Right lobe of liver (tissue), 6 donors: ENCODE data around the gene IFRD2. TPM values are rescaled to one million over a fixed set of nuclear protein-coding genes. Genes with fewer than 3 reads are reported as not detected.
A peak's percentile ranks its signal among the peaks of the same experiment; 100 is the strongest.

Experiments
- ATAC-seq, 4 donors: fragments of 200-7000 bp; cut with Tn5 transposase; one replicate each; pipeline ENCODE4 v1.9.1; 2020; ENCODE audit warnings: mild to moderate bottlenecking in 4 of 4, moderate library complexity in 4 of 4
- DNase-seq, 3 donors: peaks; one replicate each; pipeline ENCODE4 v3.0.0-alpha.2; 2020
- H3K27ac ChIP-seq, 3 donors: fragments of 200-600 bp; one replicate each; pipeline ENCODE4 v1.8.0; 2022
- H3K27me3 ChIP-seq, 2 donors: fragments of 200-600 bp; one replicate each; pipeline ENCODE4 v1.8.0; 2022
- H3K36me3 ChIP-seq, 4 donors: fragments of 200-600 bp; sonication (generic) in 1 of 4; one replicate each; pipeline versions ENCODE4 v1.5.1 to v1.8.0; 2017 to 2022; ENCODE audit warnings: control low read depth in 1 of 4
- H3K4me1 ChIP-seq, 4 donors: fragments of 200-600 bp; sonication (generic) in 1 of 4; one replicate each; pipeline versions ENCODE4 v1.5.1 to v1.8.0; 2017 to 2022; ENCODE audit warnings: control low read depth in 1 of 4
- H3K4me3 ChIP-seq, 3 donors: fragments of 200-600 bp; one replicate each; pipeline ENCODE4 v1.8.0; 2022
- H3K9me3 ChIP-seq, 4 donors: fragments of 200-600 bp; sonication (generic) in 1 of 4; one replicate each; pipeline versions ENCODE4 v1.5.1 to v1.8.0; 2017 to 2022; ENCODE audit warnings: control low read depth in 1 of 4
- CTCF ChIP-seq, 4 donors: fragments of 200-600 bp in 3 of 4; fragments of 450-650 bp in 1 of 4; IDR thresholded peaks; one replicate each; pipeline versions ENCODE4 v1.5.1 to v1.8.0; 2016 to 2022; ENCODE audit warnings: antibody characterized with exemption in 4 of 4, mild to moderate bottlenecking in 2 of 4
- POLR2A ChIP-seq: fragments of 450-650 bp; IDR thresholded peaks from one replicate; pipeline ENCODE4 v1.6.1; 2017; ENCODE audit warnings: antibody characterized with exemption, mild to moderate bottlenecking
- WGBS: methylation state at CpG from one replicate; pipeline ENCODE4 v1.1.6; 2018; ENCODE audit warnings: low coverage, low lambda C conversion rate; ENCODE audit not compliant: insufficient coverage; ENCODE audit errors: missing lambda C conversion rate; 5-methylcytosine and 5-hydroxymethylcytosine counted together
- intact Hi-C, 2 donors: fragments of 100-400 bp; cut with DNase I; formaldehyde crosslinking; loops; one replicate each; pipeline versions ENCODE4 v1.11.2 to v1.14.1; 2022
- total RNA-seq, 6 experiments: library from RNA; depleted of rRNA in 2 of 6; stranded (reverse); fragments of >200 nt in 2 of 6; fragmentation: NEBNext Ultra II Directional in 3 of 6; extraction: Animal tissue kit (Norgen Biotek cat#: 25700) in 3 of 6; gene quantifications; one replicate each; pipeline versions ENCODE4 v1.1.0 to v1.2.4, GENCODE V29; 2016 to 2023
- donor health status: DM: no; HTN: yes; CAD: no.
- donor health status: DM: no; HTN: no; CAD: no.
- donor health status: DM: no; HTN: no; CAD: no.
- donor health status: DM: no; HTN: yes; CAD: no.
- donor health status: DM: no; HTN: yes; CAD: no.

IFRD2 gene
- total RNA-seq, 6 experiments from 2014 or later = 40.8 to 71.0 (median 56.3) TPM

DNA sequence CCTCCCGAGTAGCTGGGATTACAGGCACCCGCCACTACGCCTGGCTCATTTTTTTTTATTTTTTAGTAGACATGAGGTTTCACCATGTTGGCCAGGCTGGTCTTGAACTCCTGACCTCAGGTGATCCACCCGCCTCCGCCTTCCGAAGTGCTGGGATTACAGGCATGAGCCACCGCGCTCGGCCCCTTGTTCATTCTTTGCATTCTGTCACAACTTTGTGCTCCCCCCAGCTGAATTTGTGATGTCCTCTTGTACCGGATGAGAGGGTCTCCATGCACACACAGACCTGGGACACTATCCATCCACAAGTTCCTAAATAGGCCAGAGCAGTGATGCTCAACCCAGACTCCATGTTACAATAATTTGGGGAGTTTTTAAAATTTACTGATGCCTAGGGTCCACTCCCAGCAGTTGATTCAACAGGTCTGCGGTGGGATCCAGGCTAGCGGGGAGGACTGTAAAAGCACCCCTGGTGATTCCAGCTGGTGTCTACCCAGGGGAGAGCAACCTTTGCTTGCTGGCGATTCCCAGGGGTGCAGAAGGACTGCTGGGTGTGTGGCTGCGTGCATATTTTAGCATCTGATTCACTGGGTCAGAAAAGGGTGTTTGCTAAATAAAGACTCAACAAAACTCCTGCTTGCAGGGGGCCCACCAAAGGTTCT lies 47.4 kb upstream of the IFRD2 start:
- Histone ChIP-seq H3K36me3 (no peaks in the 10 kb centered on the region), H3K9me3 (no peaks in the 10 kb centered on the region), H3K27me3 (no peaks in the 10 kb centered on the region), H3K4me3 (peak overlapping the region in 2 of 3 donors; percentile 46 to 55), H3K27ac (peak overlapping the region; percentile 33 to 95 (median 86)), H3K4me1 (peaks cover 0 to 22% (median 7%) of the 10 kb centered on the region in 4 donors)
- intact Hi-C loops = loop anchor here (10.0 kb wide), 2 partner anchors 205 to 215 kb away; no protein-coding TSS in a partner anchor
- ATAC-seq (no peak), DNase-seq (no peak)
- 79% methylated on average over 9 of the region's 14 CpGs for WGBS
- TF ChIP-seq POLR2A (no peak), CTCF (IDR thresholded peaks at IDR 0.05) (no peak)

DNA sequence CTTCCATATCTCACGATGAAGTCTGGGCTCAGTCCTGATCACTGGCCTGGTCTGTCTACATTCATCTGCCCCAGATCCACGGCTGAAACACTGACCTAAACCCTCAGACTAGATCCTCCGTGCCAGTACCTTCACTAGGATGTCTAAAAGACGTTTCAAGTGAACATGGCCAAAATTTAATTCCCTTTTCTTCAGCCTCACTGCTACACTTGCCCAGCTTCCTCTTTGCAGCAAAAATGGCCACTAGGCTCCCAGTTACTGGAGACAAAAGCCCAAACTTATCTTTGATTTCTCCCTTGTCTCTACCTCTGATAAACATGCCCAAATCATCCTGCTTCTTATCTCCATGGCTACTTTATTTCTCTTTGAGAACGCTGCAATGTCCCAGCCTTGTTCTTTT lies 46.7 kb upstream of the IFRD2 start:
- intact Hi-C loops = no loop called here
- Histone ChIP-seq H3K4me1 (peaks cover 0 to 22% (median 8%) of the 10 kb centered on the region in 4 donors), H3K27me3 (no peaks in the 10 kb centered on the region), H3K9me3 (no peaks in the 10 kb centered on the region), H3K4me3 (peak overlapping the region in 1 of 3 donors; percentile 55), H3K27ac (peak overlapping the region in 2 of 3 donors; percentile 86 to 95), H3K36me3 (no peaks in the 10 kb centered on the region)
- ATAC-seq (no peak), DNase-seq (no peak)
- TF ChIP-seq CTCF (IDR thresholded peaks at IDR 0.05) = no peak
- 66% methylated on average over 3 of the region's 5 CpGs for WGBS

- TF ChIP-seq CTCF (IDR thresholded peaks at IDR 0.05) (no peak), POLR2A (peak; percentile 92)
- intact Hi-C loops = no loop called here
- peak overlapping the region; percentile 83 to 97 (median 95) for H3K4me3 ChIP-seq
- peak; percentile 100 for DNase-seq
- H3K27ac ChIP-seq = peak overlapping the region; percentile 86 to 95 (median 93)
- no peaks in the 10 kb centered on the region for H3K27me3 ChIP-seq
- peak; percentile 84 to 93 (median 90) for ATAC-seq
- H3K9me3 ChIP-seq = no peaks in the 10 kb centered on the region
- WGBS = 0% methylated on average over 13 of the region's 79 CpGs
- no peaks in the 10 kb centered on the region for H3K36me3 ChIP-seq
- H3K4me1 ChIP-seq = peaks cover 0 to 22% (median 8%) of the 10 kb centered on the region in 4 donors
These were observed 45.1 kb upstream of the IFRD2 start for GRCh38 chr3:50337175-50337861.

DNA sequence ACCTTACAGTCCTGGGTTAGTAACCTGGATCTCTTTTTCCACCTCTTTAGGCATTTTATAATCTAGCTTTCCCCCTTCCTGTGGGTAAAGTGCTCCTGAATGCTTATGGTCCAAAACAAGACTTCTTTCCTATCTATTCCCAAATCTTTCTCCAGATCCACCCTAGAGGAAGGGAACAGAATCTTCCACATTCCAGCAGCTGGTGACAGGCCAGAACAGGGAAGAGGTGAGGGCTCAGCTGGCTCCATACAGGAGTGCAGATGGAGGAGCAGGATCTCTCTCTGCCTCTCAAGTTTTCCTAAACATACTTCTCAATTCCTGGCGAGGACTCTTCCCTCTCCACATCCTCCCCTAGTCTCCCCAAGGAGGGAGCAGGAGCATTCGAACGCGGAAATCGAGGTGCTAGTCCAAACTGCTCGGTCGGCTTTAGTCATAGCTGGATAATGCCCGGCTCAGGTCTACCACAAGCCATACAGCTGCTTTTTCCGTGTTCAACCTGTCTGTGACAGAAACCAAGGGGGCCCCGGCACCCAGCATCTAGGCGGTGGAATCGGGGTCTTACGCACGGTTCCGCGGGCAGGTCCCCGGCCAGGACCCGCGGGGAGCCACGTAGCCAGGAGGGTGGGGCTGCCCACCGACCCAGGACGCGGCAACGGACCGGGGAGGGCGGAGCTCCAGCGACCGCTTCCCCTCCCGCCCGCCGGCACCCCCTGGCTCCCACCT lies 44.4 kb upstream of the IFRD2 start:
- no peaks in the 10 kb centered on the region for H3K27me3 ChIP-seq
- H3K4me1 ChIP-seq = peaks cover 0 to 22% (median 8%) of the 10 kb centered on the region in 4 donors
- no peak for TF ChIP-seq POLR2A
- no peak for TF ChIP-seq CTCF (IDR thresholded peaks at IDR 0.05)
- ATAC-seq (peak in 1 of 4 donors; percentile 12), DNase-seq (no peak)
- H3K9me3 ChIP-seq = no peaks in the 10 kb centered on the region
- peak overlapping the region; percentile 83 to 97 (median 95) for H3K4me3 ChIP-seq
- peaks cover 0 to 4% (median 2%) of the 10 kb centered on the region in 4 donors for H3K36me3 ChIP-seq
- WGBS = 0% methylated on average over 8 of the region's 31 CpGs
- peak overlapping the region; percentile 86 to 95 (median 93) for H3K27ac ChIP-seq
- intact Hi-C loops = no loop called here
